ENCODE measurements around the gene FAM120AOS.

DNA sequence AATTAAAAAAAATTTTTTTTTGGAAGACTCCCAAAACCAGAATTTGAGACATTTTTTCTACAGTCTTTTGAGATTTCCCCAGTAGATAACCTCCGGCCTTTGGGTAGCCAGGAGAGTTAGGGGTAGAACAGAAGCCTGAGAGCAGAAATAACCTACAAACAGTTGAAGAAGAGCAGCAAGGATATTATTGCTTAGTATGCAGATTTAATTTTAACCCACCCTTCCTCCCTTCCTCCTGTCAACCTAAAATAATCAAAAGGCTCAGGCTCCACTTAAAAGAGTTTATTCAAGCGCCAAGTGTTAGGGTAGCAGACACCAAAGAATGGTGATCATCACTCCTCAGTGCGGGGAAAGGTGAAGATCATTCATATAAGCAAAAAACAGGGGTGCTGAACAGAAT, 19.3 kb downstream of the FAM120AOS start:
- TF ChIP-seq, protein P1, sequence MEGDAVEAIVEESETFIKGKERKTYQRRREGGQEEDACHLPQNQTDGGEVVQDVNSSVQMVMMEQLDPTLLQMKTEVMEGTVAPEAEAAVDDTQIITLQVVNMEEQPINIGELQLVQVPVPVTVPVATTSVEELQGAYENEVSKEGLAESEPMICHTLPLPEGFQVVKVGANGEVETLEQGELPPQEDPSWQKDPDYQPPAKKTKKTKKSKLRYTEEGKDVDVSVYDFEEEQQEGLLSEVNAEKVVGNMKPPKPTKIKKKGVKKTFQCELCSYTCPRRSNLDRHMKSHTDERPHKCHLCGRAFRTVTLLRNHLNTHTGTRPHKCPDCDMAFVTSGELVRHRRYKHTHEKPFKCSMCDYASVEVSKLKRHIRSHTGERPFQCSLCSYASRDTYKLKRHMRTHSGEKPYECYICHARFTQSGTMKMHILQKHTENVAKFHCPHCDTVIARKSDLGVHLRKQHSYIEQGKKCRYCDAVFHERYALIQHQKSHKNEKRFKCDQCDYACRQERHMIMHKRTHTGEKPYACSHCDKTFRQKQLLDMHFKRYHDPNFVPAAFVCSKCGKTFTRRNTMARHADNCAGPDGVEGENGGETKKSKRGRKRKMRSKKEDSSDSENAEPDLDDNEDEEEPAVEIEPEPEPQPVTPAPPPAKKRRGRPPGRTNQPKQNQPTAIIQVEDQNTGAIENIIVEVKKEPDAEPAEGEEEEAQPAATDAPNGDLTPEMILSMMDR (IDR thresholded peaks at IDR 0.05): no peak
- TF ChIP-seq ZFX (IDR thresholded peaks at IDR 0.05; ENCODE audit: borderline replicate concordance): no peak
